WERI-Rb-1 (cell line): Measurements from ENCODE around the gene ZBTB47.

Experiments used
- DNase-seq: peaks from one replicate; pipeline ENCODE4 v3.0.0-alpha.2; 2020
- H3K27ac ChIP-seq: fragments of 250-450 bp; sonication (Bioruptor Pico); 2 replicates; pipeline ENCODE4 v1.5.1; 2020; ENCODE audit warnings: mild to moderate bottlenecking, moderate library complexity
- H3K27me3 ChIP-seq: fragments of 250-450 bp; sonication (Bioruptor Pico); 2 replicates; pipeline ENCODE4 v1.5.1; 2021; ENCODE audit warnings: mild to moderate bottlenecking, low read depth, moderate library complexity; ENCODE audit not compliant: insufficient read depth, severe bottlenecking
- H3K36me3 ChIP-seq: fragments of 250-450 bp; sonication (Bioruptor Pico); 2 replicates; pipeline ENCODE4 v1.5.1; 2020; ENCODE audit warnings: mild to moderate bottlenecking, moderate library complexity
- H3K4me3 ChIP-seq: 2 replicates; pipeline ENCODE4 v1.5.1; 2011; ENCODE audit warnings: low read depth, mild to moderate bottlenecking, control low read depth, low read length
- H3K9me3 ChIP-seq: fragments of 250-450 bp; sonication (Bioruptor Pico); 2 replicates; pipeline ENCODE4 v1.5.1; 2021; ENCODE audit warnings: mild to moderate bottlenecking, moderate library complexity; ENCODE audit not compliant: severe bottlenecking
- TF ChIP-seq, protein P1 (sequence below): IDR thresholded peaks from 2 replicates; pipeline ENCODE4 v1.5.1; 2011; ENCODE audit warnings: low read depth, mild to moderate bottlenecking, control low read depth, inconsistent platforms, low read length

The ZBTB47 gene

DNA sequence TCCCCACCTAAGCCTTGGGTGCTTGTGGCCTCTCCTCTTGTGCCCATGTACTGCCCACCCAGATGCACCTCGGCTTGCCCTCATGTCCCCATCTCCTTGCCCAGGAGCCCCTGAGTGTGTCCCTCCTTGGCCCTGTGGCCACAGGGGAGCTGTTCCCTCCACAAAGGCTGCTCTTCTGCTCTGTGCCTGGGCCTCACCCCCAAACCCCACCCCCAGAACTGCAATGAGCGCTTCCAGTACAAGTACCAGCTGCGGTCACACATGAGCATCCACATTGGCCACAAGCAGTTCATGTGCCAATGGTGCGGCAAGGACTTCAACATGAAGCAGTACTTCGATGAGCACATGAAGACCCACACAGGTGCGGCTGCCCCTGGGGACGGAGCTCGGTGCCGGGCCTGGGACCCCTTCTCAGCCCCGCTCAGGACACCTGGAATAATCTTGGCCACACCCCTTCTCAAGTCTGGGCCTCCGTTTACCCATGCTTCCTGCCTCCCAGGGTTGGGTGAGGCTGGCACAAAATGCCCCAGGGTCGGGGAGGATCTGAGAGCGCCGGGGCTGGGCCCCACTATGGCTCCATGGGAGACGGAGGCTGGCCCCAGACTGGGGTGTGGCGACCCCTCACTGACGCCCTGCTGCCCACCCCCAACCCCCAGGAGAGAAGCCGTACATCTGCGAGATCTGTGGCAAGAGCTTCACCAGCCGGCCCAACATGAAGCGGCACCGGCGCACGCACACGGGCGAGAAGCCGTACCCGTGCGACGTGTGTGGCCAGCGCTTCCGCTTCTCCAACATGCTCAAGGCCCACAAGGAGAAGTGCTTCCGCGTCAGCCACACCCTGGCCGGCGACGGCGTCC is 10.3 kb downstream of the ZBTB47 start:
- no peak overlapping the region for H3K27ac ChIP-seq
- peaks cover 4% of the 10 kb centered on the region for H3K9me3 ChIP-seq
- TF ChIP-seq, protein P1, sequence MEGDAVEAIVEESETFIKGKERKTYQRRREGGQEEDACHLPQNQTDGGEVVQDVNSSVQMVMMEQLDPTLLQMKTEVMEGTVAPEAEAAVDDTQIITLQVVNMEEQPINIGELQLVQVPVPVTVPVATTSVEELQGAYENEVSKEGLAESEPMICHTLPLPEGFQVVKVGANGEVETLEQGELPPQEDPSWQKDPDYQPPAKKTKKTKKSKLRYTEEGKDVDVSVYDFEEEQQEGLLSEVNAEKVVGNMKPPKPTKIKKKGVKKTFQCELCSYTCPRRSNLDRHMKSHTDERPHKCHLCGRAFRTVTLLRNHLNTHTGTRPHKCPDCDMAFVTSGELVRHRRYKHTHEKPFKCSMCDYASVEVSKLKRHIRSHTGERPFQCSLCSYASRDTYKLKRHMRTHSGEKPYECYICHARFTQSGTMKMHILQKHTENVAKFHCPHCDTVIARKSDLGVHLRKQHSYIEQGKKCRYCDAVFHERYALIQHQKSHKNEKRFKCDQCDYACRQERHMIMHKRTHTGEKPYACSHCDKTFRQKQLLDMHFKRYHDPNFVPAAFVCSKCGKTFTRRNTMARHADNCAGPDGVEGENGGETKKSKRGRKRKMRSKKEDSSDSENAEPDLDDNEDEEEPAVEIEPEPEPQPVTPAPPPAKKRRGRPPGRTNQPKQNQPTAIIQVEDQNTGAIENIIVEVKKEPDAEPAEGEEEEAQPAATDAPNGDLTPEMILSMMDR = no peak
- no peak for DNase-seq
- H3K36me3 ChIP-seq = no peaks in the 10 kb centered on the region
- no peak overlapping the region for H3K4me3 ChIP-seq
- H3K27me3 ChIP-seq = no peaks in the 10 kb centered on the region

- no peak overlapping the region for H3K27ac ChIP-seq
- DNase-seq = no peak
- no peak overlapping the region for H3K4me3 ChIP-seq
- no peaks in the 10 kb centered on the region for H3K27me3 ChIP-seq
- no peaks in the 10 kb centered on the region for H3K36me3 ChIP-seq
- peaks cover 7% of the 10 kb centered on the region for H3K9me3 ChIP-seq
- TF ChIP-seq, protein P1 = no peak
Observed at GRCh38 chr3:42664438-42664803, 10.9 kb downstream of the ZBTB47 start.

GRCh38 chr3:42665050-42665878 is 11.8 kb downstream of the ZBTB47 start:
- no peak for DNase-seq
- no peaks in the 10 kb centered on the region for H3K27me3 ChIP-seq
- peaks cover 7% of the 10 kb centered on the region for H3K9me3 ChIP-seq
- H3K4me3 ChIP-seq = no peak overlapping the region
- TF ChIP-seq, protein P1 = no peak
- H3K27ac ChIP-seq = no peak overlapping the region
- no peaks in the 10 kb centered on the region for H3K36me3 ChIP-seq

GRCh38 chr3:42666022-42666421 is 12.5 kb downstream of the ZBTB47 start:
- DNase-seq = no peak
- no peak overlapping the region for H3K4me3 ChIP-seq
- peaks cover 7% of the 10 kb centered on the region for H3K9me3 ChIP-seq
- TF ChIP-seq, protein P1 = no peak
- H3K27me3 ChIP-seq = no peaks in the 10 kb centered on the region
- H3K27ac ChIP-seq = no peak overlapping the region
- H3K36me3 ChIP-seq = no peaks in the 10 kb centered on the region

DNA sequence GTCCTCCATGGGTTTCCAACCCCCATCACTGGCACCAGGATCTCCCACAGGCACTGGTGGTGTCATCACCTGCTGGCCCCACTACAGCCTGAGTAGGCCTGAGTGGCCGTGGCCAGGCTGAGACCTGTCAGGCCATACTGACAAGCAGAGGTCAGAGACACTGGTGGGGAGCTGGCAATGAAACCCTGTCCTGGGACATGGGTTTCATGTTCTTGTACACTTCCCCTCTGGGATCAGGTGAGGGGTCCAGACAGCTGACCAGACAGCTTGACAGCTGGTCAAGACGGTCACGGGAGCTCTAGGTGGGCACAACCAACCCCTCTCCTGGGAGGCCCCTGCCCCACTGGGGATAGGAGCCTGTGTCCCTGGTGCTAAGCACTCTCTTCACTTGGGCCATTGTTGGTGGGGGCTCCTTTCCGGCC is 13.1 kb downstream of the ZBTB47 start:
- TF ChIP-seq, protein P1 = no peak
- H3K9me3 ChIP-seq = peaks cover 7% of the 10 kb centered on the region
- H3K27ac ChIP-seq = no peak overlapping the region
- H3K27me3 ChIP-seq = no peaks in the 10 kb centered on the region
- H3K4me3 ChIP-seq = no peak overlapping the region
- H3K36me3 ChIP-seq = no peaks in the 10 kb centered on the region
- no peak for DNase-seq
